Ramos (cell line): Measurements from ENCODE around the gene NYAP2.

Experiments
- in situ Hi-C: fragments of 300-500 bp; cut with MboI; formaldehyde crosslinking; loops from one replicate; pipeline ENCODE4 v1.14.3; 2022; ENCODE audit warnings: low sequenced_read_pairs; ENCODE audit not compliant: unreplicated experiment

The NYAP2 gene

GRCh38 chr2:225425284-225425683 lies 25.8 kb downstream of the NYAP2 start:
- in situ Hi-C loops, result no loop called here

GRCh38 chr2:225428360-225428759 lies 28.9 kb downstream of the NYAP2 start:
- in situ Hi-C loops, result no loop called here

GRCh38 chr2:225429717-225430116 lies 30.2 kb downstream of the NYAP2 start:
- in situ Hi-C loops, result no loop called here

DNA sequence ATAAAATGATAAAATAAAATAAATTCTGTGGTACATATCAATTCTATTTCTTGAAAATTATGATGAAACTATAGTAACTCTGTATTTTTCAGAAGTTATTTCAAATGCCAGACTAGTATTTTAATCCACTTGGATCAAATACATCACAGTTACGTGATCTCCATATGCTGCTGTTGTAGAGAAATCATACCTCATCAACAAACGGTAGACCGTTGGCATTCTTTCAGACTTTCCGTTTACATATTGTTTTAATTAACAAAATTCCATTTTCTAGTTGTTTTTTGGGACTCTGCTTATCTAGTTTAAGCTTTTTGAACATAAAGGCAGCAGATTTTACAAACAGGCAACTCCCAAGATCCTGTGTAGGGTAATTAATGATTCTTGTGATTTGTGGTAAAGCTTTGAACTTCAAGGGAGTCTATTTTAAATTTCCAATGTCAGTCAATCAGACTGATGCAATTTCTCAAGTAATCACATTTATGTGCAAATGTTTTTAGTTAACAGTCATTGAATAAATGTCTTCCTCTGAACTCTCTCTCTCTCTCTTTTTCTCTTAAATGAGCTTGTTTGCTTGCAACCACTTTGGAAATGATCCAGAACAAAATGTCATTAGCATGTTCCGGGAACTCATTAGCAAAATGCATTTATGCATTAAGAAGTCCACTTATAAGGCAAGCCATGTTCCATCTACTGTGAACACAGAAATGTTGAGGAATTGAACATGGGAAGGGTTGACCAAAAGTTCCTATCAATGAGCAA lies 31.8 kb downstream of the NYAP2 start:
- in situ Hi-C loops, result no loop called here

DNA sequence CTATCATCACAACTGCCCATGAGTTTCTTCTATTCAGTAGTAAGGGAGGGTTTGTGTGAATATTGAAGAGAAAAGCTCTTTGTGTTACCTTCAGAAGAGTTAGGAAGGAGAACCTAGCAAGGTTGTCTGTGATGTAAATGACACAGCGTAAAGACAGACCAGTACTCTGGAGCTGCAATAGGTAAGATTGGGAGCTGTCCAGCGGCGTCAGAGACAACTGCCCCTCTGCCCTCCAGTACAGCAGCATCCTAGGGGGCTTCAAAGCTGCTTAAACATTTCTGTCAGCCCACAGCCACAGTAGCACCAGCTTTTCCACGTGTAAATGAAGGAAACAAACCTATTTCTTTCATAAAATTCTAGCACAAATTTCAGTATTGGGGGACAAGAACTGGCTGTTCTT lies 34.5 kb downstream of the NYAP2 start:
- in situ Hi-C loops, result no loop called here

DNA sequence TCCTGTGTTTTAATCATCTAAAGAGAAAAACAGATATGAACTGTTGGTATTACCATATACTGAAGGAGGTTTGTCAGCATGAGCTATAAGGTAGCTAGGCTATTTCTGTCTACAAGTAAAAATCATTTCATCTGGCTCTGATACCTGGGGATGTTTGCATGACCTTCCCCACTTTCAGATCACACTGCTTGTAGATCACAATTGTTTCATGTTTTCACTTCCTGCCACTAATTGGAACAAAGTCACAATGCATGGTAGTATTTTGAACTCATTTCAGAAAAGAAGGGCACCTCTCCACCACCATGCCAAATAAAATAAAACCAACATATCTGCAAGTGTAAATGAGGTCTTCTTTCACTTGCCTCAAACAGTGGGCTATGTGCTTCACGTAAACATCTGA lies 37.8 kb downstream of the NYAP2 start:
- in situ Hi-C loops, result no loop called here

DNA sequence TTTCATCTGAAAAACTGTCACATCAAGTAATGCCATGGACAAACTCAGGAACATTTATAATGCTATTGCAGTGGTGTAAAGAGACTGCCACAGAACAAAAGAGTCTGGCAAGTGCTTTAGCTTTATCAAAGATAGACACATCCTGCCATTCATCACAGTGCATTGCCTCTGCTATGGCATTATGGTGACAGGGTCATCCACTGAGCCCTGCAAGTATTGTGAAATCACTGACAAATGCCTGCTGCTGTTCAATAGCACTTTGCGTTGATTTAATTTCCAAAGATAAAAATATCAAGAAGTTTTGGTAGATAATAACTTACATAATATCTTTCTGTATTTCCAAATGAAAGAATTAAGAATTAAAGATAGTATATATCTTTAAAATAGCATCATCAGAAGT lies 38.7 kb downstream of the NYAP2 start:
- in situ Hi-C loops, result no loop called here

- in situ Hi-C loops, result no loop called here
These were observed 53.2 kb downstream of the NYAP2 start for GRCh38 chr2:225452677-225453076.

DNA sequence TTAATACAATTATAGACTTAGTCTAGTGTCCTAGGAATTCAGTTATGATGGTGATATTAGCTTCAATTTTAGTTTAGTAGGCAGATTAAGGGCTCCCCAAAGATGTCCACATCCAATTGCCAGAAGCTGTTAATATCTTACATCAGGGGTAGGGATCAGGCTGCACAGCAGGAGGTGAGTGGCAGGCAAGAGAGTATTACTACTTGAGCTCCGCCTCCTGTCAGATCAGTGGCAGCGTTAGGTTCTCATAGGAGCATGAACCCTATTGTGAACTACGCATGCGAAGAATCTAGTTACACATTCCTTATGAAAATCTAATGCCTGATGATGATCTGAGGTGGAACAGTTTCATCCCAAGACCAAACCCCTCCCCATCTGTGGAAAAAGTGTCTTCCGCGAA lies 54.9 kb downstream of the NYAP2 start:
- in situ Hi-C loops, result no loop called here

GRCh38 chr2:225456619-225457260 lies 57.2 kb downstream of the NYAP2 start:
- in situ Hi-C loops, result no loop called here

DNA sequence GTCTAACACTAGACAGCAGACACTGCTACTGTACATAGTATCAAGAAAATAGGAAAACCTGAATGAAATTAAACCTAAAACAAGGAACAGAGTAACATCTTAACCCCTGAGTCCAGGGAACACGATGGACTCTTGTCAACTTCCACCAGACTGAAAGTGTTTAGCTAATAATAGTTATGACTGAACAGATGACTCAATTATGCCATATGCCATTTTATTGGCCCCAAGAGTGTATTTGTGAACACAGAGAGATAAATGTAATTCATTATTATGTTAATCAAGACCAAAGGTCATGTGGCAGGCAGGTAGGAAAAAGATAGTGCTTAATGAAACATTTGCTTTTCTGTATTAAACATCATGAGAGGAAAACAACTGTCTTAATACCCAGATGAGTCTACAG lies 58.0 kb downstream of the NYAP2 start:
- in situ Hi-C loops, result no loop called here

GRCh38 chr2:225458431-225459117 lies 59.1 kb downstream of the NYAP2 start:
- in situ Hi-C loops, result no loop called here

DNA sequence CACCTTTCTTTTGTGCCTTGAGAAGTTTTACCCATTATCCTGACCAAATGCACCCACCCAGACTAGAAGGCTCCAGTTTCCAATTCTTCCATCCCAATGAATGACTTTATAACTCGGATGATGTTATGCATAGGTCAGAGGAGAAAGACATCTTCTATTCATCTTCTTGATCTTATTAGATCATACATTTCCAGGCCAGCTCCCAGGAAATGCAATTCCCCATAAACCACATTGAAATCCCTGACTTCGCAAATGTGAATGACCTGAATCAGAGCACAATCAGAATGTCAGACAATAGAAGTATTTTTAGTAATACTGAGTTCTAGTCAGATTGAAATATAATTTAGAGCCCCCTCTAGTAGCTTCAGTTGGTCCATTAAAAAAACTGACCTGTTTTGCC lies 62.9 kb downstream of the NYAP2 start:
- in situ Hi-C loops, result no loop called here

GRCh38 chr2:225462945-225463344 lies 63.4 kb downstream of the NYAP2 start:
- in situ Hi-C loops, result no loop called here

GRCh38 chr2:225463449-225463848 lies 63.9 kb downstream of the NYAP2 start:
- in situ Hi-C loops, result no loop called here

DNA sequence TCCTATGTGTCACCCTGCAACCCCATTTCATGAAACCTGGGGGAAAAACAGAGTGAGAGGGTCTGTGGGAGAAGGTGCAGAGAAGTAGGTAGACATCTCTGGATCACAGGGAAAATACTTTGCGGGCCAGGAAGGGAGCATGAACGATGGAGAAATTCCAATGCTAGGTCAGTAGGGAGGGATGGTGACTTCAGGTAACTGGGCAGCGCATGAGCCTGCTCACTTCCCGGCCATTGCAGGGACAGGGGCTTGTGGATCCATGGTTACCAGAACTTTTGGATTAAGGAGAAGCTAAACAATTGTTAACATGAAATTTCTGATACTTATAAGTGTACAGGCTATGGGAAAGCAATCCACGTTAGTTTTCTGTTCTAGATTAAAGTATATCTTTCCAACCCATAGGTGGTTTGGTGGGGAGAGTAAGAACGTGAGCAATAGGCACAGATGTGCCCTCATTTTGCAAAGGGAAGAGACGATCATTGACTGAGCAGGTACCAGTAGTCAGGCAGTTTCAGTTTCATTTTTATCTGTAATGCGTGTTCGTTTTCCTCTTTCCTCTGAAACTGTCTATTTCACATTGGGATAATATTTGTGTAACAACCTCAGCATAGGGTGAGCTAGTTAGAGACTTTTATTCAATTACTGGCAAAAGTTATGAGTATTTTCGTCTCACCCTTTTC lies 65.0 kb downstream of the NYAP2 start:
- in situ Hi-C loops, result no loop called here

DNA sequence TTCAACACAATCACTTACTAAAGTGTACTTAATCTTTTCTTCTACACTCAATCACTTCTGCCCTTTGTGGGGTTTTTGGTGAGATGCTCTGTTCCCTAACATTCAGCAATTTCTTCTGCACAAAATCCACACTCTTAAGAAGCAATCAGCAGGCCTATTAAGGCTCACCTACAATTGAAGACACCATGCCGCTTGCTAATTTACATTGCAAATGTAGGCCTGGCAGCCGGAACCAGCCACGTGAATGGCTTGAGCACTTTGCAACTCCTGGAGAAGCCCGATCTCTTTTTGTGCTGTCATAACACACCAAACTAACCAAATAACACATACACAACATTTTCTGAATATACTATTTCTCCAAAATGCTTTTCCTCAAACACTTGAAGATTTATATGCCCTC lies 66.3 kb downstream of the NYAP2 start:
- in situ Hi-C loops, result no loop called here

- in situ Hi-C loops, result no loop called here
These were observed 67.5 kb downstream of the NYAP2 start for GRCh38 chr2:225466891-225467604.

- in situ Hi-C loops, result no loop called here
These were observed 68.6 kb downstream of the NYAP2 start for GRCh38 chr2:225468131-225468530.

DNA sequence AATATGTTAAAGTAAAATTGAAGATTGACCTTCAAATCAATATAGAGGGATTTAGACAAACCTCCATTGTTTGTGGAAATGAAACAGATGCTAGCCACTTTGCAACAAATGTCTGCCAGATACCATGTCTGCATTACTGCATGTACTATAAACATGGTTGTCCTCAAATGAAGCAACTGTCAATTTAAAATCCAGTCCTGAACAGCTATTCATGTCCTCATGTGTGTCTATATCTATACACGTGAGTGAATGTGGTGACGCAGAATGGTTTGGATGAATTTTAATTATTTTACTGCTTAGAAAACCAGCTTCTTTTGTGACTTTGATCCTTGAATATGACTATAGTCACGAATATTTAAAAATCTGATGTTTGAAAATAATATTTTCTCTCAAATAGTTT lies 71.5 kb downstream of the NYAP2 start:
- in situ Hi-C loops, result no loop called here
